ENCODE results near the gene CATSPER1. TPM values are rescaled to one million over a fixed set of nuclear protein-coding genes. Genes with fewer than 3 reads are reported as not detected.

CATSPER1 gene
- total and polyA plus RNA-seq, 2 of the 13 experiments (the other 11 are each of a cell fraction or from before 2014, with no cell fraction given): 0.17 TPM; not detected in 1

DNA sequence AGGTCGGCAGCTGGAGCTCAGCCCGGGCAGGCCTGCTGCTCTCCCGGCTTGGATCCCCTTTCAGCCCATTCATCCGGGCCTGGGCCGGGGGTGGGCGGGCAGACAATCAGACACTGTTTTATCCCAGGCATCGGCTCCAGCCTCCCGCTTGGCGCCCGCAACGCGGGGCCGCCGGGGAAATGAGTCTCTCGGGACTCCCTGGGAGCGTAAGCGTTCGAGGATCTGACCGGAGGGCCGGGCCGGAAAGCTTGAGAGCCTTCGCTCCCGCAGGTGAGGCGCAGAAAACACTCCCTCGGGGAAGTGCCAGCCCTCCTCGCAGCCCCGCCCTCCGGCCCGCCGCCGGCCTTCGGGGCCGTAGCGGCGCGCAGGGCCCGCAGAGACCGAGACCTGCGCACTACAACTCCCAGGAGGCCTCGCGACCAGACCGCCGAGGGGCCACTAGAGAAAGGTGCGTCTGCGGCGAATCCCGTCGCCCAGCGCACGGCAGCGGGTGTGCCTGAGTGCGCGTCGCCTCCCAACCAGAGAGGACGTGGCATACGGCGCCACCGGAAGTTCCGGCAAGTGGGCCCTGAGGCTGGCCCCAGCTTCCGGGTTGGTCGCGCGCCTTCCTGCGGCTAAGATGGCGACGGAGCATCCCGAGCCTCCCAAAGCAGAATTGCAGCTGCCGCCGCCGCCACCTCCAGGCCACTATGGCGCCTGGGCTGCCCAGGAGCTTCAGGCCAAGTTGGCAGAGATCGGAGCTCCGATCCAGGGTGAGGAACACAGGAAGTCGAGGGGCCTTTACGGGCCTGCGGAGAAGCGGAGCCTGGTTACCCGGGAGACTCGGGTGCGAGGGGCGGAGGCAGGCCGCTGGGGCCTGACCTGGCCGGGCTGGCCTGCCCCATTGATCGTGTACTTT is 25.7 kb upstream of the CATSPER1 start, which contains the start of gene SF3B2 (continued):
- TF ChIP-seq, protein P1, sequence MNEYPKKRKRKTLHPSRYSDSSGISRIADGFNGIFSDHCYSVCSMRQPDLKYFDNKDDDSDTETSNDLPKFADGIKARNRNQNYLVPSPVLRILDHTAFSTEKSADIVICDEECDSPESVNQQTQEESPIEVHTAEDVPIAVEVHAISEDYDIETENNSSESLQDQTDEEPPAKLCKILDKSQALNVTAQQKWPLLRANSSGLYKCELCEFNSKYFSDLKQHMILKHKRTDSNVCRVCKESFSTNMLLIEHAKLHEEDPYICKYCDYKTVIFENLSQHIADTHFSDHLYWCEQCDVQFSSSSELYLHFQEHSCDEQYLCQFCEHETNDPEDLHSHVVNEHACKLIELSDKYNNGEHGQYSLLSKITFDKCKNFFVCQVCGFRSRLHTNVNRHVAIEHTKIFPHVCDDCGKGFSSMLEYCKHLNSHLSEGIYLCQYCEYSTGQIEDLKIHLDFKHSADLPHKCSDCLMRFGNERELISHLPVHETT (CRISPR knock-in tag; conservative IDR thresholded peaks at IDR 0.05): peak; percentile 92
- TF ChIP-seq CCDC6 (CRISPR knock-in tag; IDR thresholded peaks at IDR 0.05) (peak; percentile 29), CBX5 (CRISPR knock-in tag; IDR thresholded peaks at IDR 0.05; ENCODE audit: borderline replicate concordance) (no peak; the same call in 1 of the 2 replicates), RAD51 (IDR thresholded peaks at IDR 0.05; ENCODE audit: borderline replicate concordance) (no peak), ATF7 (IDR thresholded peaks at IDR 0.05) (no peak), ATF7 (CRISPR knock-in tag; IDR thresholded peaks at IDR 0.05) (no peak), NCOA2 (CRISPR knock-in tag; IDR thresholded peaks at IDR 0.05) (peak; percentile 31; the same call in 1 of the 2 replicates), FOXA3 (CRISPR knock-in tag; IDR thresholded peaks at IDR 0.05) (peak; percentile 65), CREB1 (IDR thresholded peaks at IDR 0.05) (peak; percentile 88), CREB1 (CRISPR knock-in tag; IDR thresholded peaks at IDR 0.05) (peak; percentile 93), SUZ12 (IDR thresholded peaks at IDR 0.05; ENCODE audit: low read depth, low read length) (peak; percentile 66), ZKSCAN8 (CRISPR knock-in tag; IDR thresholded peaks at IDR 0.05; ENCODE audit: borderline replicate concordance) (peak; percentile 57; the same call in 1 of the 2 replicates)
- TF ChIP-seq, protein P2, sequence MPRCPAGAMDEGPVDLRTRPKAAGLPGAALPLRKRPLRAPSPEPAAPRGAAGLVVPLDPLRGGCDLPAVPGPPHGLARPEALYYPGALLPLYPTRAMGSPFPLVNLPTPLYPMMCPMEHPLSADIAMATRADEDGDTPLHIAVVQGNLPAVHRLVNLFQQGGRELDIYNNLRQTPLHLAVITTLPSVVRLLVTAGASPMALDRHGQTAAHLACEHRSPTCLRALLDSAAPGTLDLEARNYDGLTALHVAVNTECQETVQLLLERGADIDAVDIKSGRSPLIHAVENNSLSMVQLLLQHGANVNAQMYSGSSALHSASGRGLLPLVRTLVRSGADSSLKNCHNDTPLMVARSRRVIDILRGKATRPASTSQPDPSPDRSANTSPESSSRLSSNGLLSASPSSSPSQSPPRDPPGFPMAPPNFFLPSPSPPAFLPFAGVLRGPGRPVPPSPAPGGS (CRISPR knock-in tag; IDR thresholded peaks at IDR 0.05): peak; percentile 39
- TF ChIP-seq, protein P3, sequence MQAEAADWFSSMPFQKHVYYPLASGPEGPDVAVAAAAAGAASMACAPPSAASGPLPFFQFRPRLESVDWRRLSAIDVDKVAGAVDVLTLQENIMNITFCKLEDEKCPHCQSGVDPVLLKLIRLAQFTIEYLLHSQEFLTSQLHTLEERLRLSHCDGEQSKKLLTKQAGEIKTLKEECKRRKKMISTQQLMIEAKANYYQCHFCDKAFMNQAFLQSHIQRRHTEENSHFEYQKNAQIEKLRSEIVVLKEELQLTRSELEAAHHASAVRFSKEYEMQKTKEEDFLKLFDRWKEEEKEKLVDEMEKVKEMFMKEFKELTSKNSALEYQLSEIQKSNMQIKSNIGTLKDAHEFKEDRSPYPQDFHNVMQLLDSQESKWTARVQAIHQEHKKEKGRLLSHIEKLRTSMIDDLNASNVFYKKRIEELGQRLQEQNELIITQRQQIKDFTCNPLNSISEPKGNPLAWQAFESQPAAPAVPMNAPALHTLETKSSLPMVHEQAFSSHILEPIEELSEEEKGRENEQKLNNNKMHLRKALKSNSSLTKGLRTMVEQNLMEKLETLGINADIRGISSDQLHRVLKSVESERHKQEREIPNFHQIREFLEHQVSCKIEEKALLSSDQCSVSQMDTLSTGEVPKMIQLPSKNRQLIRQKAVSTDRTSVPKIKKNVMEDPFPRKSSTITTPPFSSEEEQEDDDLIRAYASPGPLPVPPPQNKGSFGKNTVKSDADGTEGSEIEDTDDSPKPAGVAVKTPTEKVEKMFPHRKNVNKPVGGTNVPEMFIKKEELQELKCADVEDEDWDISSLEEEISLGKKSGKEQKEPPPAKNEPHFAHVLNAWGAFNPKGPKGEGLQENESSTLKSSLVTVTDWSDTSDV (CRISPR knock-in tag; IDR thresholded peaks at IDR 0.05): no peak
- TF ChIP-seq, protein P4, sequence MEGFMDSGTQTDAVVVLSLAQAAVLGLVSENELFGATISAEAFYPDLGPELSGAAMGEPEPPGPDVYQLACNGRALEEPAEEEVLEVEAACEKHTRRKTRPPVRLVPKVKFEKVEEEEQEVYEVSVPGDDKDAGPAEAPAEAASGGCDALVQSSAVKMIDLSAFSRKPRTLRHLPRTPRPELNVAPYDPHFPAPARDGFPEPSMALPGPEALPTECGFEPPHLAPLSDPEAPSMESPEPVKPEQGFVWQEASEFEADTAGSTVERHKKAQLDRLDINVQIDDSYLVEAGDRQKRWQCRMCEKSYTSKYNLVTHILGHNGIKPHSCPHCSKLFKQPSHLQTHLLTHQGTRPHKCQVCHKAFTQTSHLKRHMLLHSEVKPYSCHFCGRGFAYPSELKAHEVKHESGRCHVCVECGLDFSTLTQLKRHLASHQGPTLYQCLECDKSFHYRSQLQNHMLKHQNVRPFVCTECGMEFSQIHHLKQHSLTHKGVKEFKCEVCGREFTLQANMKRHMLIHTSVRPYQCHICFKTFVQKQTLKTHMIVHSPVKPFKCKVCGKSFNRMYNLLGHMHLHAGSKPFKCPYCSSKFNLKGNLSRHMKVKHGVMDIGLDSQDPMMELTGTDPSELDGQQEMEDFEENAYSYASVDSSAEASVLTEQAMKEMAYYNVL (CRISPR knock-in tag; IDR thresholded peaks at IDR 0.05; ENCODE audit: borderline replicate concordance): peak; percentile 36; the same call in 1 of the 2 replicates
- TF ChIP-seq, protein P5, sequence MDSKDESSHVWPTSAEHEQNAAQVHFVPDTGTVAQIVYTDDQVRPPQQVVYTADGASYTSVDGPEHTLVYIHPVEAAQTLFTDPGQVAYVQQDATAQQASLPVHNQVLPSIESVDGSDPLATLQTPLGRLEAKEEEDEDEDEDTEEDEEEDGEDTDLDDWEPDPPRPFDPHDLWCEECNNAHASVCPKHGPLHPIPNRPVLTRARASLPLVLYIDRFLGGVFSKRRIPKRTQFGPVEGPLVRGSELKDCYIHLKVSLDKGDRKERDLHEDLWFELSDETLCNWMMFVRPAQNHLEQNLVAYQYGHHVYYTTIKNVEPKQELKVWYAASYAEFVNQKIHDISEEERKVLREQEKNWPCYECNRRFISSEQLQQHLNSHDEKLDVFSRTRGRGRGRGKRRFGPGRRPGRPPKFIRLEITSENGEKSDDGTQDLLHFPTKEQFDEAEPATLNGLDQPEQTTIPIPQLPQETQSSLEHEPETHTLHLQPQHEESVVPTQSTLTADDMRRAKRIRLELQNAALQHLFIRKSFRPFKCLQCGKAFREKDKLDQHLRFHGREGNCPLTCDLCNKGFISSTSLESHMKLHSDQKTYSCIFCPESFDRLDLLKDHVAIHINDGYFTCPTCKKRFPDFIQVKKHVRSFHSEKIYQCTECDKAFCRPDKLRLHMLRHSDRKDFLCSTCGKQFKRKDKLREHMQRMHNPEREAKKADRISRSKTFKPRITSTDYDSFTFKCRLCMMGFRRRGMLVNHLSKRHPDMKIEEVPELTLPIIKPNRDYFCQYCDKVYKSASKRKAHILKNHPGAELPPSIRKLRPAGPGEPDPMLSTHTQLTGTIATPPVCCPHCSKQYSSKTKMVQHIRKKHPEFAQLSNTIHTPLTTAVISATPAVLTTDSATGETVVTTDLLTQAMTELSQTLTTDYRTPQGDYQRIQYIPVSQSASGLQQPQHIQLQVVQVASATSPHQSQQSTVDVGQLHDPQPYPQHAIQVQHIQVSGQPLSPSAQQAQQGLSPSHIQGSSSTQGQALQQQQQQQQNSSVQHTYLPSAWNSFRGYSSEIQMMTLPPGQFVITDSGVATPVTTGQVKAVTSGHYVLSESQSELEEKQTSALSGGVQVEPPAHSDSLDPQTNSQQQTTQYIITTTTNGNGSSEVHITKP (CRISPR knock-in tag; IDR thresholded peaks at IDR 0.05; ENCODE audit: low read depth): peak; percentile 64; the same call in 1 of the 2 replicates
- TF ChIP-seq, protein P6, sequence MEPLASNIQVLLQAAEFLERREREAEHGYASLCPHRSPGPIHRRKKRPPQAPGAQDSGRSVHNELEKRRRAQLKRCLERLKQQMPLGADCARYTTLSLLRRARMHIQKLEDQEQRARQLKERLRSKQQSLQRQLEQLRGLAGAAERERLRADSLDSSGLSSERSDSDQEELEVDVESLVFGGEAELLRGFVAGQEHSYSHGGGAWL (CRISPR knock-in tag; IDR thresholded peaks at IDR 0.05): peak; percentile 13; the same call in 1 of the 2 replicates
